NCI-H146 (cell line): ENCODE data around the gene REPIN1.

Experiments used
- DNase-seq: peaks from one replicate; lab custom pipeline; 2025; lab: John Stamatoyannopoulos, UW

REPIN1 gene

DNA sequence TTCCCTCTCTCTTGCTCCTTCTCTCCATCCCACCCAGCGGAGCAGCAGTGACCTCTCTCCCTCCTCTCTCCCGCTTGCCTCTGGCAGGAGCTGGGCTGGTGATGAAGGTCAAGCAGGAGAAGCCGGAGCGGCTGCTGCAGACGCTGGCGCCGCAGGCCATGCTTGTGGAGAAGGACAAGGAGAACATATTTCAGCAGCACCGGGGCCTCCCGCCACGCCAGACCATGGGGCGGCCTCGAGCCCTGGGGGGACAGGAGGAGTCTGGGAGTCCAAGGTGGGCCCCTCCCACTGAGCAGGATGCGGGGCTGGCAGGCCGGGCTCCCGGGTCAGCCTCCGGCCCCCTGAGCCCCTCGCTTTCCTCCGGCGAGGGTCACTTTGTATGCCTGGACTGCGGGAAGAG is 27.8 kb downstream of the REPIN1 start:
- DNase-seq: no peak

DNA sequence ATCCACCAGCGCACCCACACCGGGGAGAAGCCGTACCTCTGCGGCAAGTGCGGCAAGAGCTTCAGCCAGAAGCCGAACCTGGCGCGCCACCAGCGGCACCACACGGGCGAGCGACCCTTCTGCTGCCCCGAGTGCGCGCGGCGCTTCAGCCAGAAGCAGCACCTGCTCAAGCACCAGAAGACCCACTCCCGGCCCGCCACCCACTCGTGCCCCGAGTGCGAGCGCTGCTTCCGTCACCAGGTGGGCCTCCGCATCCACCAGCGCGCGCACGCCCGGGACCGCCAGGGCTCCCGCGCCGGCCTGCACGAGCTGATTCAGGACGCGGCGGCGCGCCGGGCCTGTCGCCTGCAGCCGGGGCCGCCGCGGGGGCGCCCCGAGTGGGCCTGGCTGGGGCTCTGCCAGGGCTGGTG is 28.2 kb downstream of the REPIN1 start:
- no peak for DNase-seq

DNA sequence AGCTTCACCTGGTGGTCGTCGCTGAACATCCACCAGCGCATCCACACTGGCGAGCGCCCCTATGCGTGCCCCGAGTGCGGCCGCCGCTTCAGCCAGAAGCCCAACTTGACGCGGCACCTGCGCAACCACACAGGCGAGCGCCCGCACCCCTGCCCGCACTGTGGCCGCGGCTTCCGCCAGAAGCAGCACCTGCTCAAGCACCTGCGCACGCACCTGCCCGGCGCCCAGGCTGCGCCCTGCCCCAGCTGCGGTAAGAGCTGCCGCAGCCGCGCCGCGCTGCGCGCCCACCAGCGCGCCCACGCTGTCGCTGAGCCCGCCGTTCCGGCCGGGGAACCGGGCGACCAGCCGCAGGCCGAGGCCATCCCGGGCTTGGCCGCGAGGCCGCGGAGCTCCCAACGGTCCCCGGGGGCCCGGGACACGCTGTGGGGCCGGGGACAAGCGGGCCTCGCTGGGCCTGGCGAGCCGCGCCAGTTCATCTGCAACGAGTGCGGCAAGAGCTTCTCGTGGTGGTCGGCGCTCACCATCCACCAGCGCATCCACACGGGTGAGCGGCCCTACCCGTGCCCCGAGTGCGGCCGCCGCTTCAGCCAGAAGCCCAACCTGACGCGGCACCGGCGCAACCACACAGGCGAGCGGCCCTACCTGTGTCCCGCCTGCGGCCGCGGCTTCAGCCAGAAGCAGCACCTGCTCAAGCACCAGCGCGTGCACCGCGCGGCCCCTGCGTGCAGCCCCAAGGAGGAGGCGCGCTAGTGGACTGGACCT is 28.9 kb downstream of the REPIN1 start:
- DNase-seq: no peak

DNA sequence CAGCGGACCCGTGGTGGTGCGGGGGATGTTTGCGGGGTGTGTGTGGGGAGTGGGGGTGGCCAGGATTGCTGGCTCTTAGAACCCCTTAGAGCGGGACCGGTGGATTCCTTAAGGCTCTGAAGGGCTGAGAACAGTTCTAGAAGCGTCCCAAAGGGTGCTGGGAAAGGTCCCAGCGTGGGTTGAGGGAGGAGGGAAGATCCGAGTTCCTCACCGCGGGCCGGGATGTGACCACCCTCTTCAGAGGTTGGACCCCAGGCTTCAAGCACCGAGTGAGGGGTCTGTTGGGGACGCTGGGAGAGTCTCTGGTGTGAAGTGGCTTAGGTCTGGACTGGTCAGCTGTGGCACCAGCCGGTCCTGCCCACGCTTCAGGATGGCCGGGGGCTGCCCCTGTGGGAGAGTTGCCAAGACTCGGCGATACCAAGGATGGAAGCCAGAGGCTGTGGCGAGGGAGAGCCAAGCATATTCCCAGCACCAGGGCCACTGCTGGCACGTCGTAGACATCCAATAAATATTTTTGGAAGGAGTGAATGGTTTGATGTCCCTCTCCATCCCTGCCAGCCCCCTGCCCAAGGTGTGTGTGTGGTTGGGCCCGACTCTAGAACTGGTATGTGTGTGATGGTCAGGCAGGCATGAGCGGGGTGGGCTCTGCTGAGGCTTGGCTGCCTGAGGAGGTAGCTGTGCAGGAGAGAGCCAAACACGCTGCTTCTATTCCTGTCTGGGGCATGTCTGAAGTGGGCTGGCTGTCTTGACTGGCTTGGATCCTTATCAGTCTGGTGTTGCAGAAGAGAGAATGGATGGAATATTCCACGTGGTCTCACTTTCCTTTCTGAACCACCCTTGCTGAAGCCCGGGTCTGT is 29.7 kb downstream of the REPIN1 start:
- DNase-seq: no peak

DNA sequence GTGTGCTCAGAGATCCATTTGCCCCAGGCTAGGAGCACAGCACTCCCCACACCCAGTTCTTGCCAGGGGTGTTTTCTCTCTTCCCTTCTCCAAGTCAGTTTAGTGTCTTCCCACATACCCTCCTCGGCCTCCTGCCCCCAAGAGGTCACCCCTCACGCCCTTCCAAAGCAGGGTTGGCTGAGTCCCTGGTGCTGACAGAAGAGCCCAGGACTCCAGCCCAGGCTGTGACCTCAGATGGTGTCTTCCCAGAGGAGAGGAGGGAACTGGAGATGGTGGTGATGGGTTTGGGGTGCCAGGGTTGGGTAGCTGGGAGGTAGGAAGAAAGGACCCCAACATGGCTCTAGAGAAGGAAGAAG is 30.3 kb downstream of the REPIN1 start:
- DNase-seq: no peak

DNA sequence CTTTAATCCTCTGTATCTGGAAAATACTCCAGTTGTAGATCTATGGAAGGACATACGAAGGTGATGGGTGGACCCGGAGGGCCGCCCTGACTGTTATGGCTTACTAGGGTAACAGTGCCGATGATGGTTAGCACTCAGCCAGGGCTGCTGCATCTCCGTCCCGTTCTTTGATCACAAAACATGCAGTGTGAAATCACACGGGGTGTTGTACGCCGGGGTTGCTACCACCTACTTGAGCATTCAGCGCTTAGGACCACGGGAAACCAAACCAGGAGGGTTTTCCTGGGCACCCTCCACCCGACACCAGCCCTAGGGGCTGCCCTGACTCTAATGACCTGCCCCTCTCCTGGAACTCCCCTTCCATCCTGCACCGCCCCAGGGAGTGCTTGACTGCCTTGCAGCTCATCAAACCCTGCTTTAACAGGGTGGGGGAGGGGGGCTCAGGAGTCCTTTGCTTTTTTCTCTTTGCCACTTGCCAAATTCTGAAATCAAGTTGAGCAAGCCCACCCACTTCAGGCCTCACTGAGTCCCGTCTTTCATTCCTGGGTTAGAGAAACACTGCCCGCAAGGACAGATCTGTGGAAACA is 30.9 kb downstream of the REPIN1 start:
- DNase-seq: no peak

DNA sequence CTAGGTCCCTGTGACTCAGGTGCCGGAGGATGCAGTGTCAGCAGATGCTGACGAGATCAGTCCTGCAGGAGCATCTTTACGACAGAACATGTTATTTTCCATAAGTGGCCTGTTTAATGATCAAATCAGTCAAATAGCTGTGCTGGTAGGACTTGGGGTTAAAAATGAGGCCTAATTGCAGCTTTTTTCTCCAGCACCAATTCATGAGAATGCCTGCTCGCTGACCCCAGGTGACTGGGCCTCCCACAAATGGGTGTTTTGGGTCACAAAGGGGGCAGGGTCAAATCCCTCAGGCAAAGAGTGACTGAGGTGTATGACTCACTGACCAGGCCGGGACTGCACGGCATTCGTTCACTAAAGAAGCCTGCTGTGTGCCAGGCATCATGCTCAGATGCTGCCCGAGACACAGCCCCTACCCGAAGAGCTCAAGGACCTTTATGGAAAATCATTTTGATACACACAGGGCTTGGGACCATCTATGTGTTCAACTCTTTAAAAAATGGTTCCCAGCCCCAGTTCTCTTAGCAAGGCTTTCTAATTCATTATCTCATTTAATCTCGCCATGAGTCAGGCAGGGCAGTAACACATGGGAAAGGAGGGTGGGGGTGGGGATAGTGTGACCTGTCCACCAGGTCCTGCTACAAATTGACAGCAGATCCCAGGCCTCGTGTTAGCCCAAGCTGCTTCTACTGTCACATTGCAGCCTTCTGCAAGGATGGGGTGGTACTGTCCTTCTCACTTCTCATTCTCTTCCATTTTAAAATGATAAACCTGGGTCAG is 31.6 kb downstream of the REPIN1 start:
- no peak for DNase-seq

DNA sequence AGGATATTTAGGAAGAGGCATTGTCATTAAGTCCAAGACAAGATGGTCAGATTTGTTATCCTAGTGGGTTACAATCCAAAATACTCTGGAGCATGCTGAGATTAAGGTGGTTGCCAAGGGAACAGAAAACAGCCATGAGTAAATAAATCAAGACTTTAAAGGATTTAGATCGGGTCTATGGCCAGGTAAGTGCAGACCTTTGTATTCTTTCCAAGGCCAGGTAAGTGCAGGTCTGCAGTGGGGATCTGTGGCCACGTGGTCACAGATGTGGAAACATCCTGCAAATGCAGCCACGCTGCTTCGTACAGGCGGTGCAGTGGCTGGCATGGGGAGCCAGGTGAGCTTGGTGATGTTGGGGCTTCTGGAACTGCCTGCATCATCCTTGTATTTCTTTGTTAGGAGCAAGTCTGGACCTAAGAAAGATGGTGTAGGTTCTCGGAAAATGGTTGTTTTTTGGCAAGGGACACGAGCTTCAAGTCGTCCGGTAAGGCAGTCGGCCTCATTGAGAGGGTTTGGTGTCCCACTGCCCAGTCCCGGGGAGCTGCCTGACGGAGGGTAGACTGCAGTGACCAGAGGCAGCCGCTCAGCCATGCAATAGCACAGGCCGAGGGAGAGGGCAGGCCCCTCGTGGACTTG is 32.3 kb downstream of the REPIN1 start:
- no peak for DNase-seq

DNA sequence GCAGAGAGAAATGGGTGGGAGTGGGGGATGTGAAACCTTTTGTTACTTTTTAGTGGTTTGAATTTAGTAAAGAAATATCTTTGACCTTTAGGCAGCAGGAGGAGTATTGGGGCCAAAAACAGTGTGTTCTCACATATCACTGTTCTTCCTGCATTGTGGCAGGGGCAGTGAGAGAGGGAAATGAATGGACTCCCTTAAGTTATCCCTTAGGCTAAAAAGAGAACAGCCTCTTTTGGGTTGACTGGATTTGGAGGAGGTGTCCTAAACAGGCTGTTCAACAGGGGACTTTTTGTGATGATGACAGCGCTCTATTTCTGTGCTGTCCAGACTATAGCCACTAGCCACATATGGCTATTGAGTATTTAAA is 32.8 kb downstream of the REPIN1 start:
- no peak for DNase-seq

DNA sequence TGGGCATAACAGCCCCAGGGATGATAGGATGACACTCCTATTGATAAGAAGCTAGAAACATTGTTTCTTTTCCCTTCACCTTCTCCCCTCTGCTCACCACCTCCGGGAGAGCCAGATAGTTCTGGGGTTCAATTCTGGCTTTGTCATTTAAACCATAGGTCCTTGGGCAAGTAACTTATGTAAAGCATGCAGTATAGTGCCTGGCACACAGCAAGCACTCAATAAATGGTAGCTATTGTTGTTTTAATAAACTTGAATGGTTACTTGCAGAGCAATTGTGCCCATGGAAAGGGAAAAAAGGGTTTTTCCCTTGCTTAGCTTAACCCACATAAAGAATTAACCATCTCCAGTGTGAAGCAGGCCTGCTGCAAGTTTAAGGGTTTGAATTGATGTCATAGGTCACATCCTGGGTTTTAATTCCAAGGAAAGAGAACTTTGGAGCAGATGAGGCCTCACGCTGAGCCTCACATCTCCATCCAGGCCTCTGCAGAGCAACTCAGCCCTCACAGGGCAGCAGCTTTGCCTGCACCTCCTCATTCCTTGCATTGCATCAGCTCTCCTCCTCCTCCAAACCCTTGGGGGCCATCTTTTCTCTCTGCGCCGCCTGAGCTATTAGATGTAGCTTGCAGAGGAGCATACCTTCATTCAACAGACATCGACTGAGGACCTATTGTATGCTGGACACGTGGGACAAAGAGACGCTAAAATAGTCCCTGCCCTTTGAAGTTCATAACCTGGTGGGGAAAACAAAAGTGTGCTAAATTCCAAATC is 33.4 kb downstream of the REPIN1 start:
- no peak for DNase-seq

DNA sequence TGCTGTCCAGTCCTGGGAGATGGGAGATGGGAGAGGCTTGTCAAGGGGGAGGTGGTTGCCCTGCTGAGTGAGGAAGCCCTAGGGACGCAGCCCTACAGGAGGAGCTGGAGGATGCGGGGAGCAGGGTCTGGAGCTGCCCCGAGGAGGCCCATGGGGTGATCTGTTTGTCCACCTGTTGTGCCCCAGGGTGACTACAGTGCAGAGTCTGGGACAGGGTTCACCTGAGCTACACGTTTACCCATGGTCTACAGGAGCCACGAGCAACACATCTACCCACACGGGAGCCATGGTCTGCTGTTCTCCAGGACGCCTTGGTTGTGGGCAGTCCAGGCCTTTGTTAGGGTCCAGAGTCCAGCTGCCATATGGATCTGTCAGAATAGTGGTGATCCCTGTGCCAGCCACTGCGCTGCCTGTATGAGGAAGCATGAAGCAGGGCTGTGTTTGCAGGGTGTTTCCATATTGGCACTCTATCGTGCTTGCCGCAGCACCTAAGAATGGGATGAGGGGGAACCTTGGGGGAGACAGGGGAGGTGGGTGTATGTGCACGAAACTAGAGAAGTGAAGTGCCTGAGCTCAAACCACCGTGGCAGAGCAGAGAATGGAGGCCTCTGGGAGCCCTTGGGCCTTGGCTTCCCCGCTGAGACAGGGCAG is 34.2 kb downstream of the REPIN1 start:
- no peak for DNase-seq

DNA sequence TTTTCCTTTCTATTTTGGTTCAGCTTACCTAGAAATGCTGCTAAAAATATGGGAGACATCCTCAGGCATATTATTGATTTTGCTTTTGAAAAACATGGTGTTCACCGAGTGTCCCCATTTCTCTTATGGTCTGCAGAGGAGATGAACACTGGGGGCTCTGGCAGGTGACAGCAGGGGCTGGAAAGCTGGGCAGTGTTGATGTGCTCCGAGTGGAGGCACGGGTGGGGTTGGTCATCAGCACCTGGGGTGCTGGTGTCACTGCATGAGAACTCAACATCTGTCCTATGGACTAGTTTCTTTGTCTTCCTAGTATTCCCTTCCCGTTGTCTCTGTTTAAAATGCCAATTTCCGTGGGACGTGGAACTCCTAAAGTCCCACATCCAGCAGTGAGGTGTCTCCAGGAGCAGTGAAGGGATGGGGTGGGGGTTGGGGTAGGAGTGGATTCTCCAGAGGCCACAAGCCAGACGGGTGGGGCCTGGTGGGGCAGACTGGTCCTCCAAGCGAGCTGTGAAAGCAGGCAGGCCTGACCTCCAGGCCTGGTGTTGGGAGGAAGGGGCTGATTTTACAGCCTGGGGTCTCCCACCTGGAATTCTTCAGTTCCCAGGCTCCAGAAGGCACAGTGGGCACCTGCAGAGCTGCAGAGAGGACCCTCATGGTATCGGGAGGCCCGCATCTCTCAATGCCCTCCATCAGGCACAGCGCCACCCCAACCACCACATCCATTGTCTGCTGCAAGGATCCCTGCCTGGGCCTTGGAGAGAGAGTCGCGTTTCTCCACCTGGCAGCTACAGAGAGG is 35.0 kb downstream of the REPIN1 start:
- DNase-seq: no peak

DNA sequence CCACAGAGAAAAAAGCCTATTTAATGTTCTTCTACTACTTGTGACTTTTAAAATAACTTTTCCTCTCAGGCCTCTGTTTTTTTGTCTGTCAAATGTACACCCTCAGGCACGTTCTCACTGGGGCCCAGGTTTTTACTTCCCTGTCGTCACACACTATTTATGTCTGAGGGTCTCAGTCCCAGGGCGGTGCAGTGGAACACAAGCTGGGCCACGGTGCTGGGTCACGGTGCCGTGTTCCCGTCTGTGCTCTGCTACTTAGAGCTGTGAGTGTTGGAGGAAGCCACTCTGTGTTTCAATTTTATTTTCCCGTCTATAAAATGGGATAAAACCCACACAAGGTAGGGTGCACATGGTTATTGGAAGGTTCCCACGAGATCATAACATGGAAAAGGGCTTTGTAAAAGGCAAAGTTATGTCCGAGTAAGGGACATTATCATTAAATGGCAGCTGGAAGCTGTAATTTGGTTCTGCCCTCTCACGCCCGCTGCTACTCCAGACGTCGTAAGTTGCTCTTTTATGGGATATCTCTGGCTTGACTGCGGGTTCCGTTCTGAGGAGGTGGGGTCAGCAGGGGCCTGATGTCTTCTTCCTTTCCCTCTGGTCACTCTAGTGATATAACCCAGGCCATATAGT is 35.7 kb downstream of the REPIN1 start:
- DNase-seq: peak; percentile 68

DNA sequence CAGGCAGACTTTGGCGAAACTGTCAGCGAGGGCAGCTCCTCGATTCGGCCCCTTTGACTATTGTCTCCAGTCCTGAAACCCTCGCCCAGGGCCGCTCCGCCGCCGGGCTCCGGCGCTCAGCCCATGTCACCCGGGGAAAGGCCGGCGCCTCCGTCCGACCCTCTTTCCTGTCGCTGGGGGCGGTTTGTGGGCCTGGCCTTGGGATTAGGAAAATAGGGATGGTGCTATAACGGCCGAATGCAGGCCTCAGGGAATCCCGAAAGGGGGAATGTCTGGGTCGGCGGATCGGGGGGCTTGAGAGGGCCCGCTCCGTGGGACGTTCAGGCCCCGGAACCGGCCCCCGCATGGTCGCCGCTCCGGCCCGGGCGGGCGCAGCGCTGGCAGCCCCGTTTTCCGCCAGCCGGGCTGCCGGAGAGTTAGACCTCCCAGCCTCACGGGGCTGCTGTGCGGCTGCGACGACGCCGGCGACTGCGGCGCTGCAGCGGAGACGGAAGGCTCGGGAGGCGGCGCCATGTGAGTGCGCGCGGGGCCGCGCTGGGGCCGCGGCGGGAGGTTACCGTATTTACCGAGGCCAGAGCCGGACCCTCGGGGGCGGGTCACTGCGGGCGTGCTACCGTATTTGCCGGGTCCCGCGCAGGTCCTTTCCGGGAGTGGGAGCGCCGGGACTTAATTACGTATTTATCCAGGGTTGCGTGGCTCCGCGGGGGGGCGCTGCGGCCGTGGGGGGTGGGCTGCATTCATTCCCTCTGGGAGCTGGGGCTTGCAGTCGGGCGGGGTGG is 36.4 kb downstream of the REPIN1 start:
- DNase-seq: peak; percentile 84

DNA sequence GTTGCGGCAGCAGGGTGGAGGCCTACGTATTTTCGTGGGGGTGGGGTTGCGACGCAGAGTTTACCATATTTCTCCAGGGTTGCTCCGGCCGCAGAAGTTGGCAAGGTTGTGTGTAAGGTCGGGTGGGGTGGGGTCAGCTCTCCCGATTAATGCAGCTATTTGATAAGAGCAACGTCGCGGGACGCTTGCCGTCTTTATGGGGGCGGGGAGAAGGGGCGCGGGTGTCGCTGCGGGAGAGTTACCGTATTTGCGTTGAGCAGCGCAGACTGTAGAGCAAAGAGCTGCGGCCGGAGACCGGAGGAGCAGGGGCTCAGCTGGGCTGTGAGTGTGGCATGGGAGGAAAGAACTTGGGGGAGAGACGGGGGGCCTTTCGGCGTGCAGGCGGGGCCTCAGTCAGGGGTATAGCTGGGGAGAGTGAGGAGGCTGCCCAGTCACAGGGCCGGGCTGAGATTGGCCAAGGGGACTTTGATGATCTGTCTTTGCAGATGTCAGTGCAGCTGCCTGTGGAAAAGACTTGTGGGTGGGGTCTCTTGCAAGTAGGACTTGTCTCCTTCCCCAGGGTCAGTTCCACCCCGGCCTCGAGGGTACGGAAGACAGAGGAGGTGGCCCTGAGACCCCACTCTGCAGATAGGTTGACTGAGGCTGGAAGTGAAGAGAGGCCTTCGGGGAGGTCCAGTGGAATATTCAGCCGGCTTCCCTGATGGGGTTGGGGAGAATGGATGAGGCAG is 37.1 kb downstream of the REPIN1 start:
- no peak for DNase-seq

DNA sequence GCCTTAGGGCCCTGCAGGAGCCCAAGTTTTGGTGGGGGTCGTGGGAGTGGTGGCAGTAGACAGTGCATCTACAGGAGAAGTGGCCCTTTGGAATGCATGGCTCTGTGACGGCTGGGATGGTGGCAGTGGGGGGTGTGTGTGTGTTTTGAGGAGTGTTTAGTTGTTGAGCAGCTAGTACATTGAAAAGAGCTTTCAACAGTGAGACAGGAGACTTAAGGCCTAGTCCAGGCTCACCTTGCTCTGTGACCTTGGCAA is 37.6 kb downstream of the REPIN1 start:
- DNase-seq: no peak

DNA sequence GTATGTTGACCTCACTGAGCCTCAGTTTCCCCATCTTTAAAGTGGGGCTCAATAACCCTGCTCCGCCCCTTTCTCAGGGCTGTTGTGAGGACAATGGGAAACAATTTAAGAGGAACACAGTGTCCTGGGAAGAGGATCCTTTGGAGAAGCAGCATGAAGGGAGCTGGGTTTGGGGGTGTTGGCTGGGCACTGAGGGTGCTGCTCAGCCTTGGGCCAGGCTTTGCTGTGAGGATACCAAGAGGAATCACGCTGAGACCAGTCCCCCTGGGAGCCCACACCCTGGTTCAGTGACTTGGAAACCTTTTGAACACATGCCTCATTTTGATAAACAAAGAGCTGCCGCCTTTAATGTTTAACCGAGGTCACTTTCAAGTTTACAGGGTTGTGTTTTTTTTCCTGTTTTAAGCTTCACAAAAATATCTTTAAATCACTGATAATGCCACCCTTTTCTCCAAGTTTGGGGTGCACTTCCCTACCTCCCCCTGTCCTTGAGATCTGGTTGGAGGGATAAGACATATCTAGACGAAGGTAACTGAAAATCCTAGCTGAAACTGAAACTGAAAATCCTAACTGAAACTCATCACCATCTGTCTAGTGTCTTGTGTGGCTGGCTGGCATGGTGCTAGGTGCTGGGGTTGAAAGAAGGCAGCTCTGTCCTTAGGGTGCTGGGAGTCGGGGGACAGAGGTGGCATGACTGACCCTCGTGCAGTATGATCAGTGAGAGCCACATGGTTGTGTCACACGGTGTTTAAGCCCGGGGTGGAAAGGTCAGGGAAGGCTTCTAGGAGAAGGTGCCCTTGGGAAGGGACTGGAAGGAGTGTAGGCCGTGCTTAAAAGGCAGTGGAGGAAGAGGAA is 38.2 kb downstream of the REPIN1 start:
- no peak for DNase-seq
